Ecto neural progenitor cell (in vitro differentiated cells): ENCODE data around the gene AOX1.
"Not testable (repeated sequence)": the region's sequence is repeated elsewhere in the genome, so short reads cannot be mapped to it uniquely, and the experiment has no call there.

Source experiments
- DNase-seq: peaks from one replicate; pipeline ENCODE4 v3.0.0-alpha.2; 2018; ENCODE audit warnings: low spot score

AOX1 gene

DNA sequence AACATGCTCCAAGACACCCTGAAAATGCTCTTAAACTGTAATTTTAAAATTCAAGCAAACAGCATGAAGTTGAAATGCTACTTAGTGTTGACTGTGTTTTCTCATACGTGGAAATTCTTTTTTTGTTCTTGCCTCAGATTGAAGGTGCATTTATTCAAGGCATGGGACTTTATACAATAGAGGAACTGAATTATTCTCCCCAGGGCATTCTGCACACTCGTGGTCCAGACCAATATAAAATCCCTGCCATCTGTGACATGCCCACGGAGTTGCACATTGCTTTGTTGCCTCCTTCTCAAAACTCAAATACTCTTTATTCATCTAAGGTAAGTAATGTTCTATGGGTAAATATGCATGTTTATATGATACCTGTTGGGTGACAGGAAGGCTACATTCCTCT is 82.7 kb downstream of the AOX1 start:
- no peak for DNase-seq

DNA sequence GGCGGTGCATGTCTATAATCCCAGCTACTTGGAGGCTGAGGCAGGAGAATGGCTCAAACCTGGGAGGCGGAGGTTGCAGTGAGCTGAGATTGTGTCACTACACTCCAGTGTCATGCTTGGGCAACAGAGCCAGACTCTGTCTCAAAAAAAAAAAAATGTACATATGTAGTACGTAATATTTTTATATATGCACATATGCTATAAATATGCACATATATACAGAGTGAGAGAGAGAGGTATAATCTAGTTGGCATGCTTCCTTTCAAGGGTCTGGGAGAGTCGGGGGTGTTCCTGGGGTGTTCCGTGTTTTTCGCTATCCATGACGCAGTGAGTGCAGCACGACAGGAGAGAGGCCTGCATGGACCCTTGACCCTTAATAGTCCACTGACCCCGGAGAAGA is 83.5 kb downstream of the AOX1 start:
- DNase-seq, result no peak

DNA sequence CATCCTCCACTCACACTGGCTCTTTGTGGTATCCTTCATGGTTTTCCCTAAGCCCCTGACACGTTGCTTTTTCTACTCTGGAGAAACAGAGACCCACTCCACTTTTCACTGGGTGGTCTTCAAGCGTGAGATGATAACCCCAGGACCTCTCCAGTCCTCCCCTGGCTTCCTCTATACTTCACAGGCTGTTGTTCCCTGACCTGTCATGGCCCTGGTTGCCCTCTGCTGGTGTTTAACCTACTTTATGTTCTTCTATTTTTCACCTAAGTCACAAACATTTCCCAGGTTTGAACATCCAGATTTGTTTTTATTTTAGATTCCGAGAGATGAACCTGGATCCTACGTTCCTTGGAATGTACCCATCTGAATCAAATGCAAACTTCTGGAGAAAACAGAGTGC is 84.5 kb downstream of the AOX1 start:
- DNase-seq, result no peak

DNA sequence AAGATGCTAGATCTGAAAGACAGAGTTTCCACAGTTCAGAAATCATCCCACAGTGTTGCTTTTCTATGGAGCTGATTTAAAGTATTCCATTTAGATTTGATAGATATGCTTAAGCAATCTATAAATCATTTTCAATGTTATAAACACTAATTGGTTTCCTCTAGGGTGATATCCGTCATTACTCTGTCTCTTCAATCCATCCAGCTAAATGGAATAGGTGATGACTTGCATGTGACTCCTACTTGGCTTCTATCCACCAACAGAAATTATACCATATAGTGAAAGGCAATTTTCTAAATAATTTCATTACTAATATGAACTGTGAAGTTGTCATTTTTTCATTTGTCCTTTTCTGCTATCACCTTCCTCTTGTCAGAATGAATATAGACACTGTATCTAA is 84.9 kb downstream of the AOX1 start:
- DNase-seq, result no peak

DNA sequence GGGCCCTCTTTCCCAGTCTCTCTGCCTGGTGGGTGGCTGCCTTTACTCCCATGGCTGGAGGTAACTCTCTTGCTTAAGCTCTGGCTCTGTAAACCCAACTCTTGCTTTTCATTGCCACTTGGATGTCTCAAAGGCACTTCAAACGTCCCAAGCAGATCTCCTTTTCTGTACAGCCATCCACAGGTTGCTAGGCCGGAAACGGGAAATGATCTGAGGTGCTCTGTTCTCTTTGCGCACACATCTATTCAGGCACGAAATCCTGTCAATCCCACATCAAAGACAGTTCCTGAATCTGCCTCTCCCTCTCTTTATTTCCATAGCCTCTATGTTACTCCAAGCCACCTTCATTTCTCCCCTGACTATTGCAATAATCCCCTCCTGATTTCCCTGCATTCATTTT is 87.4 kb downstream of the AOX1 start:
- DNase-seq, result no peak

DNA sequence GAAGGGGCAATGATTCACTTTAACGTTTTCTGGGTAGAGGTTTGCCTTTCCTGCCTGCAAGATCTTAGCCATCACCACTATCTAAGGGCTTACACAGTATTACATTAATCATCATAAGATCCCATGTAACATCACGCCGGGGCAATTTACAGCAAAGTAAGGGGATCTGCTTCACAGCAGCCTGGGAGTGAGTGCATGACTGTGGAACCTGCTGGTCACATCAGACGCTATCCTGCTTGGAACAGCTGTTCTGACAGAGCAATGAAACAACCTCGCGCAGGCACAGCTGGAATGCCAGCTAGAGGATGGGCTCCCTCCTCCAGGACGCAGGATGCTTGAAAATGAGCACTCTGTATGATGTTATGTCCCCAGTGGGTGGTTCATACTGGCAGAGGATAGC is 89.0 kb downstream of the AOX1 start:
- no peak for DNase-seq

DNA sequence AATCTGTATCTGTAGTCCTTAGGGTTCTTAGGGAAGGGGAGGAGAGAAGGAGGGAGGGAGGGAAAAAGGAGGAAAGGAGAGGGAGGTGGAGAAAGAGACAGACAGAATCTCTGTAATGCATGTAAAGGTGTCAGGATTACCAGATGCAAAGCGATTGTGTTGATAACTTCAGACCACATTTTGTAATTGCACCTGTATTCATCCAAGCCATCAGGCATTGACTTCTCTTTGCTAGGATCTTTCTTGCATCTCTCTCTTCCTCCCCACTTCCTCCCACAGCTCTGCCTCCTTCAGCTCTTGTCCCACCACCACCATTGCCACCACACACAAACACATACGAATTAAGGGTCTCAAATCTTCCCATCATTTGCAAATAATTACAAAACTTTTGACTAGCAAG is 91.4 kb downstream of the AOX1 start:
- no peak for DNase-seq

DNA sequence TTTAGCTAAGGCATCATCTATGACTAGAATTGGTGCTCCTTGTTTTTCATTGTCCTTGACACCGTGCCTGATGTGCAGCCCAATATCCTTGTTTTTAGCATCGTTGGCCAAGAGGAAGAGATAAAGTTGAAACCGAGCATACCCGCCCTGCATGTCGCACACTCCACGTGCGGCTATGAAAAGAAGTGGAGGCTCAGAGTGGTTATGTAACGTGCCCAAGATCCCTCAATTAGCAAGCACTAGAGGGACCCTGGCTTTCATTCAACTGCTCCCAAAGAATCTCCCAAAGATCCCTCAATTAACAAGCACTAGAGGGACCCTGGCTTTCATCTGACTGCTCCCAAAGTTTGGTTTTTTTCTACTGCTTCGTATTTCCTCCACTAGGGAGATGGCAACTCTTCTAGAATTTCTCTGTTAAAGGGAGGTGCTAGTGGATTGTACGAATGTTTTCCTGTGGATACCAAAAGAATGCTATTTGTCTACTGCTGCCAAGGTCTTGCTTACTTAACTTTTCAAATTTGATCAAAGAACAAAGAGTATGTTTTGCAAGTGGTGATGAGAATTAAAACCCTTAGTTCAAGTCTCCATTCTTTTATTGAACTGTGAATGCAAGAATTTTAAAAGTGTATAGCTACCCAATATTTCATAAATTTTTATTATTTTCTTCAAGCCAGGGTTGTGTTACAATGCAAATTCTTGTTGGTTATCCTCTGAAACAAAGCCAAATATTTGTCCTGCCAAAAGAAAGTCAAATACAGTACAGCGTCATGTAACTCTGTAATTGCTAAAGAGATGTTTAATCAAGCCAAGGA is 92.1 kb downstream of the AOX1 start:
- no peak for DNase-seq

DNA sequence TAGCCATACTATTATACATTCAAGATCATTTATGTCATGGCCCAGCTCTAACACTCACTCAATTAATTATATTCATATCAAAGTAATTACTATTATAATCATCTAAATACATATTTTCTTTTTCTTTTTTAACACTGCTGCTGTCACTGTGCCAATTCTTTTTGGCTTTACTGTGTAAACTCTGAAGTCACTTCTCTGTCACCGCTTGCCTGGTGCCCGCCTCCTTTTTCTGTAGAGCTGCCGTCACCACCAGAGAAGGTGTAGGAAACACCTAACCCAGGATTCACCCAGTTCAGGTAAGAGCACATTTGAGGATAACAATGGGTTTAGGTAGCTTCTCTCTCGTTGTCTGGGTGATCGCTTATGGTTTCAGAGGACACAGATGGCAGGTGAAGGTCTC is 93.3 kb downstream of the AOX1 start:
- DNase-seq, result no peak

DNA sequence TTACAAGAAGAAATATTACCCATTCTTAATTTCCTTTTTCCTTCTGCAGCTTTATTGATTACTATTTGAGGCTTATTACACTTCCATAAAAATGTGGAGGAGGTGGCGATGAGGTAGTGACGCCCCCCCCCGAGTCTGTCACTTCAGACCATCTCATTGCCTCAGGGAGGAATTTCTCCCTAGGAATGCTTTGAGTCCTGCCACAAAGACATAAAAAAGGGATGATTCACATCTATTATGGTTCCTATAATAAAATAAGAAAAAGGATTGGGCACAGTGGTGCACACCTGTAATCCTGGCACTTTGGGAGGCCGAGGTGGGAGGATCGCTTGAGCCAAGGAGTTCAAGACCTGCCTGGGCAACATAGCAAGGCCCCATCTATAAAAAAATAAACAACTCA is 93.7 kb downstream of the AOX1 start:
- no peak for DNase-seq

DNA sequence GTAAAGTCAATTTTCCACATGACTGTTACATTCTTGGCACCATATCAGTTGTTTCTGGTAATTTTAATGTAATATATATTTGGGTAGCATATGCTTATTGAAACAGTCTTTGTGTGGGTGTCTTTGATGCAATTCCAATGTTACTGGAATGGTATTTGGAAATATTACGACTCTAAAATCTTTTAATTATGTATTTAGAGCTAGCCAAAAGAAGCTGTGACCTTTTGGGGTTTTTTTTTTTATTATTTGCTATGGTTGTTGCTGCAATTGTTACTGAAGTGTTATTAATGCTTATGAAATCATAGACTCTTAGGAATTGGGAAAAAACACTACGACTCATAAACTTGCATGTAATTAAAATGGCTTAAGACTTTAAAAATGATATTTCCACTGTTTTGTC is 95.9 kb downstream of the AOX1 start:
- DNase-seq, result no peak

DNA sequence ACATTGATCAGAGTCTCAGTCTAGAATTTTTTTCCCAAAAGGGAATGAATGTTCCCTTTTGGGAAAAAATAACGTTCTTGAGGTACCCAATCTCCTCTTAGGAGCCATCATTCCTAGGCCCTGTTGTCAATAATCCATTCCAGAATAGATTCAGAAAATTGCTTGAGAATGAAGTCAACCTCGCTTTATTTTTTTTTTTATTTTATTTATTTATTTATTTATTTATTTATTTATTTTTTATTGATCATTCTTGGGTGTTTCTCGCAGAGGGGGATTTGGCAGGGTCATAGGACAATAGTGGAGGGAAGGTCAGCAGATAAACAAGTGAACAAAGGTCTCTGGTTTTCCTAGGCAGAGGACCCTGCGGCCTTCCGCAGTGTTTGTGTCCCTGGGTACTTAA is 96.6 kb downstream of the AOX1 start:
- DNase-seq, result not testable (repeated sequence)

DNA sequence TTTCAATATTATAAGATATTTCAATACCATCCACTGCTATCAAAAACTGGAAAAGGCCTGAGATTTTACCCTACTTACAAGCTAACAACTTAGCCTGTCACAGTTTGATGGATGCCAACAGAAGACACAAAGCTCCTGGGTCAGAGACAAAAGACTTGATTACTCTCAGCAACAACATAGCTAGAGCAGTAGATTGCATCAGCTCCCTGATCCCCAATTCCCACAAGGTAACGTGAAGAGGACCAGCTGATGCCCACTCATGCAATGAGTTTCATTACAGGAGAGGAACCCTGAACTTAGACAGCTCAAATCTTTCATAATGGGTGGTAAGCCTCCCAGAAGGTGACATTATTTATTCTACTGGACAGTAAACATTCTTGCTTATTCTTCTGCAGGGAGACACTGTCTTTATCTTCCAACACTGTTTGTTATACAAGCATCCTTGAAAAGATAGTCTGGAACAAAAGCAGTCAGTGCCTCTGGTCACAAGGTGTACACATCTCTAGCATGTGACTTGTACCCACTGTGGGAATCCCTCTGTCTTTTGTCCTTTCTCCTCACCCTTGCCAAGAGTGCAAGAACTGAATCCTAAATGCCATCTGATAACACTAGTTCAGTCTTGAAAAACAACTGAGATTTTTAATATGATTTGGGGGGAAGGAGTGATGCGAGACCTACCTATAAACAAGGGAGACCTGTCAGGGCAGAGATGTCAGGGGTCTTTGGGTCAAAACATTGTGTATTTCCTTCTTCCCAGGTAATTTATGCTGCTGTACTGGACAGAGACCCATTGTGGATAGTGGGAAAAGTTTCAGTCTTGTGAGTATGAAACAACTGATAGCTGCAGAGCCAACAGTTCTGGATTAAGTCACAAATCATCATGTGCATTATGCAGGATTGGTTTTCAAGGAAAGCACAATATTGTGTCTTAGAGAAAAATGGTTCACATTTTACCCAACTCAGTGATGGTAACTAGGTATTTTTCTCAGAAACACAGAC is 102.4 kb downstream of the AOX1 start:
- DNase-seq, result no peak

DNA sequence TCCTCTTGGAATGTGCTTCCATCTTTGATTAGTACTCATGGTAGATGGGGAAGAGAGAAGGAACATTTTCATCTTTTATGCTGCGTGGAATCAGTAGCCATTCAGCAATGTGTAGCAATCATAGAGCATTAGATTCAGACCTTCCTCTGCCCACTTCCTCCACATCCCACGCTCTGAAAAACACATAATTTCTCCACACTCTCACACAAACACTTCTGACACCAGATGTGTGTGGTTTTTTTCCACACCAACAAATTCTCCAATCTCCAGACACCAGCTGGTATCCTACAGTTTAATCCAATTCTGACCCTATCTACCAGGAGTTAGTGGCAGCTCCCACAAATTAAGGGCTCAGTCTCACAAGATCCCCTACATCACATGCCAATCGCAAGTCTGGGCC is 103.3 kb downstream of the AOX1 start:
- DNase-seq, result no peak

DNA sequence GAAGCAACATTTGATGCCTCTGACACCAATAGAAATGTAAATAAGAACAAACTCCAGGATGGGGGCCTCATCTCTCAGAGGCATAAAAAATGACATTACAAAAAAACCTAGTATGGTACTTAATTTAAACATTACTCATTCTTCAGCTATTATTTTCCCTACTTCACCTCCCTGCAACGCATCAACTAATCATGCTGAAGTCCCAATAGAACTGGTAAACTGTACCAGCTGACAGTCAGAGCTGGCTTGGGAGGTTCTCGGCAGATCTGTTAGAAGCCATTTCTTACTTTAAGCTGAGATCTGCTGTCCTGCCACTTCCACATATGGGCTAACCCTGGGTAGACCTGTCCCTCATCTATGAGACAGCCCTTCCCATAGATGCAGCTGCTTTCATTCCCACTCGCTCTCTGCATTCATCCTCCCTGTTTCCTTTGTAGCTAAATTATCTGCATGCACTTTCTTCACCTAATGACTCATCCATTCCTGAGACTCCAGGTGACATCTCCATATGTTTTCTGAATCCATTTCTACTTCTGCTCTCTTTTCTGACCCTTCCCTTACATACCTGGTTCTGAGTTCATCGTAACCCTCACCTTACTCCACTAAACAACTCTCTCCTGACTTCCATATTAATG is 108.1 kb downstream of the AOX1 start:
- no peak for DNase-seq

DNA sequence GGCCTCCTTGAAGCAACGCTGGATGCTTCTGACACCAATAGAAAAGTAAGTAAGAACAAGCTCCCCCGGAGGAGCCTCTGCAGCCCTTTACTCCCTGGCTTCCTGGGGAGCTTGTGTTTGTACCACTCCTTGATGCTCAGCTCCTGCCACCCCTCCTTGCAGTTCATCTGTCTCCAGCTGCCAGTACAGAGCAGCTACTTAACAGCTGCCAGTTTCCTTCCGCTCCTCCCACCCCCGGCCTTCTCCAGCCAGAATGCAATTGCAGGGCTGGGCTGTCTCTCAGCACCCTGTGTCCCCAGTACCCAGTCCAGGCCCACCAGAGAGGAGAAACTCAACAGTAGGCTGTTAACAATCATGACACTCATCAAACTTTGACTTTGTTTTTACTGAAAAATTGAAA is 109.4 kb downstream of the AOX1 start:
- DNase-seq, result no peak

DNA sequence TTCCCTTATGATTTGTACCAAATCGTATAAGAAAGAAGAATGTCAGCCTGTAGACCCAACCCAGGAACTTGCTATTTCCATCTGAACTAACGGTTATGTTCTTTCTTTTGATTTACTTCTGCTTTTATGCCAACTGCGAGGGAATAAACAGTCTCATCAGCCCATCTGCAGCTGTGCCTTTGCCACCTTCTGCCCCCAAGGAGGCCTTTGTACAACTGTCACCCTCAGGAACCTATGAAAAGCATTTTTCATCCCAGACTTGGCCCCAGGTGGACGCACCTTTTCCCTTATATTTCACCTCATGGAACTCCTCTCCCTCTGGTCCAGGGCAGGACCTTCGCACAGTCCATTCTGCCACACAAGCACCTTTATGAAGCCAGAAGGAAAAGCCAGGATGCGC is 109.8 kb downstream of the AOX1 start:
- DNase-seq, result no peak

DNA sequence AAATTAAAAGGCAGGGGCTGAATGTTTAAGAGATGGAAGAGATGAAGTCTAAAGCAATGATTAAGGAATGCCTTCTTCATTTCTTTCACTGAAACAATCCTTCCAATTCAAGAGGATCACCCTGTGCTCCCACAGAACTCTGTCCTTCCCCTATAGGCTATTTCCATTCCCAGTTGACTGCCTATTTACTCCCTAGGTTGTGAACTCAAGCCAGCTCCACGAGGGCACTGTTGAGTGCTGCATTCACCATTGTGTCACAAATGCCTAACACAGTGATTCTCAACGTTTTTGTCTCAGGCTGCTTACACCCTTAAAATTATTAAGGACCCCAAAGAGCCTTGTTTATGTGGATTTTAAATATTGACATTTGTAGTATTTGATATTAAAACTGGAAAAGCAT is 112.4 kb downstream of the AOX1 start:
- no peak for DNase-seq

DNA sequence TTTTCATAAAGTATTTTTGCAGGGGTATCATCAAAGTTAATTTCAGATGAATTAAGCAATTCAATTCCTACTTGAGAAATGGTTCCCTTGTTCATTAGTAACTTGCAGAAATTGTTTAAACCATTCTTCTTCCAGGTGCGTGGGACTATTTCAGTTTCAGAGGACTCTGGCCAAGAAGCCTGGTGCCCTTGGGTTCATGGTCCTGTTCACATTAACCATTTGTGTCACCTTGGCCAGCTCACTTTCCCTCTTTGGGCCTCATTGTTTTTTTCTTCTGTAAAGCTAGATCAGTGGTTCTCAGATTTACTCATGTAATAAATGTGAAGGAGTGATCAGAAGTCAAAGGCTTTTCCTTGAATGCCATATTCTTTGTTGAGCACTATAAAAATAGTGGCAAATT is 113.5 kb downstream of the AOX1 start:
- no peak for DNase-seq

DNA sequence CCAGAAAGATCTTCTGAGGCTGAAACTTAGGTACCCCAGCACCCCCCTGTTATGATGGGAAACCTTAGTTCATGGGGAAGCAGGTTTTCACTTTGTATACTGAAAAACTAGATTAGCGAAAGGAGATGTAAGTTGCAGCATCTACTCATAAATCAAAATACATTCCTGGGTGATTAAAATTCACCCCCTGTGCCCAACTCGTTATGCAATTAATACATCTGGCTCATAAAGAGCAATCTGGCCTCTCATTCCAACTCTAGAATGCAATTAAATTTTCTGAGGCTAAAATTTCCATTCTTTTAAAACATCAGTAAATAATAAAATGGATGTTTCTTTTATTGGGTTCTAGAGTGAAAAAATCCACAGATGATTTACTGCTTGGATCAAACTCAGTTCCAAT is 115.0 kb downstream of the AOX1 start:
- DNase-seq, result no peak

DNA sequence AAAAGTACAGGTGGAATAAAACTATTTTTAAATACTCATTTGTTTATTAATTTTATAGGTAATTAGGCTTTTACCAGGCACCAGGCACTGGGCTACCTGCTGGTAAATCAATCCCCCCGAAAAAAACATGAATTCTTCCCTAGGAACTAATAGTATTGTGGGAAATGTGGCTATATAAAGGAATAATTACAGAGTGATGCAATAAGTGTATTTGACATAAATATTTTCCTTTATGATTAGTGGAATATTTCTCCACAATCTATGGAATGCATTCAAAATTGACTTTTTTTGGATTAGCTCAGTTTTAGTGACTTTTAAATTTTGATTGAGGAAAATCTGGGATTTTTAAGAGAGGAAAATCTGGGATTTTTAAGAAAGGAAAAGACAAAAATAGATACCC is 116.2 kb downstream of the AOX1 start:
- no peak for DNase-seq

DNA sequence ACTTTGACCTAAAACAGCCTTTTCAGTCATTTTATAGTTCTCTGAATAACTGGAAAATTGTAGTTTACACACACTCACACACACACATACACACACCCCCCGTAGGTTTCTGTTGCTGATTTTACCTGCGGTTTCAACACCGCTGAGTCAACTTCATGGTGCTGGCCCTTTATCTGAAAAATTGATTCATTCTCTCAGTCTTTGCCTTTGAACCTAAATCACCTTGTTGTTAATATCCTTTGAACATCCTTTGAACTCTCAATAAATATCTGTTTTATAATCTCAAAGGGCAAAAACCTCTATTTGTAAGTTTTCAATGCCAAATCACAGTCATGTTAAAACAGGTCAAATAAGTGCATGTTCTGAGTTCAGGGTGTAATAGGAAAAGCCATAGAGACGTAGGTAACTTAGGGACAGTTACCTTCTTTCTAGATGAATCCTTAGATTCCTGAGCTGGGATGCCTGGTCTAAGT is 116.9 kb downstream of the AOX1 start:
- no peak for DNase-seq
